AG09309 (cell line): Measurements from ENCODE around the gene RAI14.
"Not testable (repeated sequence)": the region's sequence is repeated elsewhere in the genome, so short reads cannot be mapped to it uniquely, and the experiment has no call there.

Experiments
- DNase-seq: peaks from one replicate; pipeline ENCODE4 v3.0.0-alpha.2; 2010; ENCODE audit warnings: low read depth
- H3K4me3 ChIP-seq: 2 replicates; pipeline ENCODE4 v1.5.1; 2011; ENCODE audit warnings: mild to moderate bottlenecking, low read depth, low read length, moderate library complexity; ENCODE audit not compliant: control insufficient read depth
- CTCF ChIP-seq: IDR thresholded peaks from 2 replicates; pipeline ENCODE4 v1.5.1; 2011; ENCODE audit warnings: mild to moderate bottlenecking, low read depth, low read length, inconsistent platforms; ENCODE audit not compliant: insufficient read depth, control insufficient read depth; ENCODE audit errors: missing control alignments

Gene RAI14

DNA sequence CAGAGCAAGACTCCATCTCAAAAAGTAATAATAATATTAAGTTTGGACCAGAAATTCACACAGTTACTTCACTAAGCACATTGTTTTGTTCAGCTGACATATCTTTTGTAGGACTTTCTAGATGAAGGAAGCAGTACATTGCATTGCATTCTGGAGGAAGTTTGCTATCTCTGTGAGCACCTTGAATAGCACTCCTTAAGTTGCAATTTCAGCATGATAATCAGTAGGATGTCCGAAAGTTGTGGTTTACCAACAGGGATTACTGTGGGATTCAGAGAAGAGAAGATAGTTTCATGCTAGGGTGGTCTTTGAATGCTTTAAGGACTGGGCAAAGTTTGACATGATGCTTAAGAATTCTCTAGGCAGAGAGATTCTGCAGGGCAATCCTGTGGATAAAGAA is 164.5 kb downstream of the RAI14 start:
- DNase-seq = no peak
- H3K4me3 ChIP-seq = no peak overlapping the region
- TF ChIP-seq CTCF = no peak

GRCh38 chr5:34822956-34823715 is 167.0 kb downstream of the RAI14 start:
- TF ChIP-seq CTCF = no peak
- no peak for DNase-seq
- no peak overlapping the region for H3K4me3 ChIP-seq

- DNase-seq = no peak
- H3K4me3 ChIP-seq = no peak overlapping the region
- TF ChIP-seq CTCF = no peak
Measured at GRCh38 chr5:34826347-34826746, 170.2 kb downstream of the RAI14 start.

DNA sequence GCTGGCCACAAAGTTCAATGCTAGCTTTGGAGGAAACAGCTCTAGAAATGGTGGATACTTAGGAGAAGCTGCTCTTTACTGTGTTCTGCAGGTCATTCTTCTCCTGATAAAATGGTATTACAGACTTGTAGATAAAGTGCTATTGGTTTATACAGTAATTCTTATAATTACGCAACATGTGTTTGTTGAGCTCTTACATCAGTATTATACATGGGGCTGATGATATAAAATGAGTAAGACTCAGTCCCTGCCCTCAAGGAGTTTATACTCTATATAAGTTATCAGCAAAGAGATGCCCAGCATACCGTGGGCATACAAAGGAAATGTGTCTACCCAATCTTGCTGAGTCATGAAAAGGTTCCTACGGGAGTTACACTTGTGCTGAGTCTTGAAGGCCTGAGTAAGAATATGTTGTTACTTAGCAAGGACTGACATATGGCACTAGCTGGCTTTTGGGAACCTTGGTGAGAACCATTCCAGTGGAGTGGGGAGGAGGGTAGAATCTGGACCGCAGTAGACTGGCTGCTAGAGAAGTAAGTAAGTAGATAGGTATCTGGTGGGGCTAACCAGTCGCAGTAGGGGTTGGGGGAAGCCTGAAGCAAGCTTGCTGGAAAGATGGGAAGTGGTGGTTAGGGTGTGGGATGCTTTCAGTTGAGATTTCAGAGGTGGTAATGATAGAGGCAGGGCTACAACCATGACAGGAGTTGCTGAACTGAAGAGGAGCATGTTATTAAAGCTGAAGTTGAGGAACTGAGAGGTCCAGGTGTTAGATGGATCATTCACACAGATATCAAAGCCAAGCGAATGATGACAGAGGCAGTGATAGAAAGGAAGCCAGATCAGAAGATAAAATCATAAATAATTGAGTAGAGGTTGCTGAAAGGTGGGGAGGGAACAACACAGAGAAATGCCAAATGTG is 171.7 kb downstream of the RAI14 start:
- TF ChIP-seq CTCF = no peak
- no peak overlapping the region for H3K4me3 ChIP-seq
- no peak for DNase-seq

DNA sequence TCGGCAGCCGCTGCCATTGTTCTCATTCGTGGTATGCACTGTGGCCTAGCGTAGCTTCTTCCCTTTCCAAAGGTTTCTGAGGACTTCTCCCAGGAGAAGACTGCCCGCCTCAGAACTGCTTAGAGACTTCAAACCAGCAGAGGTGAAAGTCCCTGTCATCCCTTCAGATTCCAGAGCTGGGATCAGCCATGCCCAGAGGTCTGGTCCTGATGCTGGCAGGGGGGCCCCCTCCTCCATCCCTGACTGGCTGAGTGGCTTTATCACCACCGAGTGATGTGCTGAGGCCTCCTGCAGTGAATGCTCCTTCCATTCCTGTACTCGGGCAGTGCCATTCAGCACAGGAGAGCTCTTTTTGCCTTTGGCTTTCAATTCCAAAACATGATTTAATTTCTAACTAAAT is 174.7 kb downstream of the RAI14 start:
- H3K4me3 ChIP-seq = not testable (repeated sequence)

GRCh38 chr5:34831303-34831702 is 175.2 kb downstream of the RAI14 start:
- no peak overlapping the region for H3K4me3 ChIP-seq
- no peak for TF ChIP-seq CTCF
- no peak for DNase-seq

More for the DNA sequence above, 174.7 kb downstream of the RAI14 start:
- not testable (repeated sequence) for DNase-seq

GRCh38 chr5:34832568-34832967 is 176.4 kb downstream of the RAI14 start:
- no peak overlapping the region for H3K4me3 ChIP-seq
- no peak for TF ChIP-seq CTCF
- DNase-seq = no peak
